Middle frontal gyrus (tissue), 1 donor: ENCODE results near the gene ADRA2B.
"Not testable (repeated sequence)": the region's sequence is repeated elsewhere in the genome, so short reads cannot be mapped to it uniquely, and the experiment has no call there.

Experiments used
- DNase-seq: peaks from one replicate; pipeline ENCODE4 v3.0.0-alpha.2; 2015; ENCODE audit warnings: low spot score; ENCODE audit errors: extremely low spot score

The ADRA2B gene

GRCh38 chr2:96090196-96090926, 26.0 kb downstream of the ADRA2B start:
- no peak for DNase-seq

GRCh38 chr2:96089356-96090195, 26.8 kb downstream of the ADRA2B start:
- no peak for DNase-seq

GRCh38 chr2:96088340-96089335, 27.7 kb downstream of the ADRA2B start:
- no peak for DNase-seq

GRCh38 chr2:96087130-96087529, 29.2 kb downstream of the ADRA2B start:
- DNase-seq, result no peak

- DNase-seq, result no peak
Observed at GRCh38 chr2:96085541-96086355, 30.6 kb downstream of the ADRA2B start.

GRCh38 chr2:96084858-96085518, 31.4 kb downstream of the ADRA2B start:
- DNase-seq, result not testable (repeated sequence)

GRCh38 chr2:96083989-96084857, 32.1 kb downstream of the ADRA2B start:
- no peak for DNase-seq

GRCh38 chr2:96083064-96083939, 33.1 kb downstream of the ADRA2B start:
- no peak for DNase-seq

GRCh38 chr2:96082211-96083063, 33.9 kb downstream of the ADRA2B start:
- DNase-seq, result no peak

- DNase-seq, result no peak
Observed at GRCh38 chr2:96081042-96081441, 35.3 kb downstream of the ADRA2B start.

- DNase-seq, result no peak
Observed at GRCh38 chr2:96075199-96075771, 41.1 kb downstream of the ADRA2B start.

GRCh38 chr2:96074156-96074555, 42.2 kb downstream of the ADRA2B start:
- no peak for DNase-seq

- DNase-seq, result no peak
Observed at GRCh38 chr2:96073170-96073775, 43.1 kb downstream of the ADRA2B start.

GRCh38 chr2:96072746-96073145, 43.6 kb downstream of the ADRA2B start:
- DNase-seq, result no peak

- DNase-seq, result not testable (repeated sequence)
Observed at GRCh38 chr2:96071977-96072491, 44.3 kb downstream of the ADRA2B start.
